ENCODE data around the gene COTL1.

- TF ChIP-seq, protein P1, sequence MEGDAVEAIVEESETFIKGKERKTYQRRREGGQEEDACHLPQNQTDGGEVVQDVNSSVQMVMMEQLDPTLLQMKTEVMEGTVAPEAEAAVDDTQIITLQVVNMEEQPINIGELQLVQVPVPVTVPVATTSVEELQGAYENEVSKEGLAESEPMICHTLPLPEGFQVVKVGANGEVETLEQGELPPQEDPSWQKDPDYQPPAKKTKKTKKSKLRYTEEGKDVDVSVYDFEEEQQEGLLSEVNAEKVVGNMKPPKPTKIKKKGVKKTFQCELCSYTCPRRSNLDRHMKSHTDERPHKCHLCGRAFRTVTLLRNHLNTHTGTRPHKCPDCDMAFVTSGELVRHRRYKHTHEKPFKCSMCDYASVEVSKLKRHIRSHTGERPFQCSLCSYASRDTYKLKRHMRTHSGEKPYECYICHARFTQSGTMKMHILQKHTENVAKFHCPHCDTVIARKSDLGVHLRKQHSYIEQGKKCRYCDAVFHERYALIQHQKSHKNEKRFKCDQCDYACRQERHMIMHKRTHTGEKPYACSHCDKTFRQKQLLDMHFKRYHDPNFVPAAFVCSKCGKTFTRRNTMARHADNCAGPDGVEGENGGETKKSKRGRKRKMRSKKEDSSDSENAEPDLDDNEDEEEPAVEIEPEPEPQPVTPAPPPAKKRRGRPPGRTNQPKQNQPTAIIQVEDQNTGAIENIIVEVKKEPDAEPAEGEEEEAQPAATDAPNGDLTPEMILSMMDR (conservative IDR thresholded peaks at IDR 0.05; ENCODE audit: low read length) = no peak
- no peak for TF ChIP-seq EZH2phosphoT487 (IDR thresholded peaks at IDR 0.05; ENCODE audit: borderline replicate concordance, low read depth, low read length)
Observed at GRCh38 chr16:84571506-84571905, 46.4 kb downstream of the COTL1 start.

Data from OCI-LY7 (cell line).